Measurements from ENCODE around the gene THSD4. TPM values are rescaled to one million over a fixed set of nuclear protein-coding genes. Genes with fewer than 3 reads are reported as not detected.
A peak's percentile ranks its signal among the peaks of the same experiment; 100 is the strongest.

The THSD4 gene
- total RNA-seq, 1 donor from 2014 or later, result 66.8 TPM

GRCh38 chr15:71338827-71339542, 223.7 kb downstream of the THSD4 start:
- no peaks in the 10 kb centered on the region for H3K27me3 ChIP-seq
- H3K36me3 ChIP-seq, result no peaks in the 10 kb centered on the region
- DNase-seq (ENCODE audit: extremely low spot score in 2 of 2), result no peak
- no peak for TF ChIP-seq POLR2A (IDR thresholded peaks at IDR 0.05)
- TF ChIP-seq POLR2AphosphoS5 (IDR thresholded peaks at IDR 0.05; ENCODE audit: insufficient read depth in 1 of 2, low read depth in 1 of 2), result no peak
- TF ChIP-seq CTCF (IDR thresholded peaks at IDR 0.05), result no peak
- no peak overlapping the region for H3K4me3 ChIP-seq
- peaks cover 38% of the 10 kb centered on the region for H3K4me1 ChIP-seq
- H3K27ac ChIP-seq, result peak overlapping the region; percentile 22
- intact Hi-C loops (cut with DNase I), result loop anchor here (10.0 kb wide), 1 partner anchor 56 kb away; no protein-coding TSS in a partner anchor
- H3K9me3 ChIP-seq, result no peaks in the 10 kb centered on the region

- Histone ChIP-seq H3K27me3 (no peaks in the 10 kb centered on the region), H3K4me1 (peaks cover 14% of the 10 kb centered on the region), H3K36me3 (no peaks in the 10 kb centered on the region), H3K9me3 (no peaks in the 10 kb centered on the region), H3K4me3 (no peak overlapping the region), H3K27ac (no peak overlapping the region)
- TF ChIP-seq POLR2AphosphoS5 (IDR thresholded peaks at IDR 0.05; ENCODE audit: insufficient read depth in 1 of 2, low read depth in 1 of 2) (no peak), POLR2A (IDR thresholded peaks at IDR 0.05) (no peak), CTCF (IDR thresholded peaks at IDR 0.05) (no peak)
- no peak for DNase-seq (ENCODE audit: extremely low spot score in 2 of 2)
- intact Hi-C loops (cut with DNase I), result no loop called here
Measured at GRCh38 chr15:71341811-71342550, 226.7 kb downstream of the THSD4 start.

DNA sequence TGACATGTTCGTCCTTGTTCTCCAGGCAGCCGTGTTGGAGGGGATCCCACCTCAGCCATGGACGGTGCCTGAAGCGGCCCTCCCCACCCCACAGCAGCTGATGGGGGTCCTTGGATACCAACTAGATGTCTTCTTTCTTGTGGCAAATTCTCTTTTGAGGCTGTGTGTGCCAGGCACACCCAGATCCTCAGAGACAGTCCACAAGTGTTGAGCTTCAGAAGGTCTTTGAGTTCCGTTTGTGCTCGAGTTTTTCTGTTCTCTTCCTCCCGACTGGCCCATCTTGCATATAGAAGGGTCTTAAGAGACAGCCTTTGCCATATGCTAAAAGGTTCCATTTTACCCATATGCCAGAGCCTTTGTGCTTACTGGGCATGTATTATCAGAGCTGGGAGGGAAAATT, 227.4 kb downstream of the THSD4 start:
- no peak for DNase-seq (ENCODE audit: extremely low spot score in 2 of 2)
- Histone ChIP-seq H3K27me3 (no peaks in the 10 kb centered on the region), H3K36me3 (no peaks in the 10 kb centered on the region), H3K27ac (no peak overlapping the region), H3K4me1 (peaks cover 7% of the 10 kb centered on the region), H3K9me3 (no peaks in the 10 kb centered on the region), H3K4me3 (no peak overlapping the region)
- intact Hi-C loops (cut with DNase I), result no loop called here
- TF ChIP-seq POLR2A (IDR thresholded peaks at IDR 0.05) (no peak), POLR2AphosphoS5 (IDR thresholded peaks at IDR 0.05; ENCODE audit: insufficient read depth in 1 of 2, low read depth in 1 of 2) (no peak), CTCF (IDR thresholded peaks at IDR 0.05) (no peak)

DNA sequence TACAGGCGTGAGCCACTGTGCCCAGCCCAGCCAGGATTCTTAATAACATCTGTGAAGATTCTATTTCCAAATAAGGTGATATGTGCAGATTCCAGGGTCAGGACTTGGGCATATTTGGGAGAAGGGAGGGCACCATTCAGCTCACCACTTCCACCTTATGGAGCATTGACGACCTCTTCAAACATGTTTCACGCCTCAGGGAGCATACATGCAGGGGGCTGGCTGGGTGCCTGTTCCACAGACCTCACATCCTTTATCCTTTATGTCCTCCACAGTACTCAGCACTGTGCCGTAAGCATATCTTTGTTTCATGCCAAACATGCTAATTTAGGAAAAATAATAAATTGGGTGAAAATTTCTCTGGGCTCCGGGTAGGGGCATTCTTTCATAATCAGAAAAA, 229.0 kb downstream of the THSD4 start:
- Histone ChIP-seq H3K36me3 (no peaks in the 10 kb centered on the region), H3K27me3 (no peaks in the 10 kb centered on the region), H3K4me1 (peaks cover 11% of the 10 kb centered on the region), H3K9me3 (no peaks in the 10 kb centered on the region), H3K27ac (no peak overlapping the region), H3K4me3 (no peak overlapping the region)
- intact Hi-C loops (cut with DNase I), result no loop called here
- DNase-seq (ENCODE audit: extremely low spot score in 2 of 2), result no peak
- TF ChIP-seq POLR2AphosphoS5 (IDR thresholded peaks at IDR 0.05; ENCODE audit: insufficient read depth in 1 of 2, low read depth in 1 of 2) (no peak), POLR2A (IDR thresholded peaks at IDR 0.05) (no peak), CTCF (IDR thresholded peaks at IDR 0.05) (no peak)

DNA sequence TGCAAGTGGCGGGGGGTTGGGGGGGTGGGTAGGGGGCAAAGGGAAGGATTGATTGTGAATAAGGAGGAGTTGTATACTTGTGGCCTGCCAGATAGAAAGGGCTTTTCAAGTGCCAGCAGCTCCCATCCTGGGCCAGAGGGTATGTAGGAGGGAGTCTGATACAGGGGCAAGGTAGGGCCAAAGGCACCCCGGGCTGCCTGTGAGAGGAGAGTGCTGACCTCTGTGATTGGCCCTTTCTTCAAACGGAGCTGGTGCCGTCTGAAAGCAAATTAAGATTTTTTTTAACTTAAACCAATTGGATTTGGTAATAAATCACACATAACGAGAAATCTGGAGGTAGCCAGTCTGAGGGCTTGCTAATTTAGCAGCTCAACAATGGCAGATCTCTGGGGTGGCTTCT, 229.9 kb downstream of the THSD4 start:
- Histone ChIP-seq H3K27ac (no peak overlapping the region), H3K9me3 (no peaks in the 10 kb centered on the region), H3K36me3 (no peaks in the 10 kb centered on the region), H3K27me3 (no peaks in the 10 kb centered on the region), H3K4me1 (peaks cover 13% of the 10 kb centered on the region), H3K4me3 (no peak overlapping the region)
- no peak for TF ChIP-seq CTCF (IDR thresholded peaks at IDR 0.05)
- no peak for TF ChIP-seq POLR2AphosphoS5 (IDR thresholded peaks at IDR 0.05; ENCODE audit: insufficient read depth in 1 of 2, low read depth in 1 of 2)
- TF ChIP-seq POLR2A (IDR thresholded peaks at IDR 0.05), result no peak
- DNase-seq (ENCODE audit: extremely low spot score in 2 of 2), result no peak
- intact Hi-C loops (cut with DNase I), result no loop called here
